Natural killer cell (primary cell): ENCODE measurements around the gene KCNQ1OT1. TPM values are rescaled to one million over a fixed set of nuclear protein-coding genes. Genes with fewer than 3 reads are reported as not detected.

Experiments
- ATAC-seq, 3 donors: fragments of 150-1000 bp in 2 of 3; fragments of 200-7000 bp in 1 of 3; cut with Tn5 transposase; 1 replicate in 1 of 3; 2 replicates in 2 of 3; pipeline ENCODE4 v1.10.0; 2021; ENCODE audit warnings: mild to moderate bottlenecking in 2 of 3, moderate library complexity in 2 of 3
- DNase-seq, 2 donors: peaks; one replicate each; pipeline versions ENCODE4 v3.0.0 to v3.0.0-alpha.2; 2013 to 2021; ENCODE audit warnings: mixed read lengths in 1 of 2
- H3K27ac ChIP-seq: one replicate; pipeline ENCODE4 v1.5.1; 2013; ENCODE audit warnings: mild to moderate bottlenecking, low read length
- H3K27me3 ChIP-seq: one replicate; pipeline ENCODE4 v1.6.1; 2013; ENCODE audit warnings: low read length; ENCODE audit not compliant: control insufficient read depth, insufficient read depth
- H3K36me3 ChIP-seq: one replicate; pipeline ENCODE4 v1.6.1; 2013; ENCODE audit warnings: low read length; ENCODE audit not compliant: control insufficient read depth, insufficient read depth
- H3K4me1 ChIP-seq: one replicate; pipeline ENCODE4 v1.6.1; 2013; ENCODE audit warnings: low read length; ENCODE audit not compliant: control insufficient read depth, insufficient read depth
- H3K4me3 ChIP-seq: one replicate; pipeline ENCODE4 v1.5.1; 2013; ENCODE audit warnings: low read length
- H3K9me3 ChIP-seq: one replicate; pipeline ENCODE4 v1.6.1; 2013; ENCODE audit warnings: low read length; ENCODE audit not compliant: control insufficient read depth, insufficient read depth
- H3K27ac Mint-ChIP-seq, 2 donors: one replicate each; pipeline ENCODE4 v1.8.0; 2022; ENCODE audit warnings: mild to moderate bottlenecking in 2 of 2, mixed read lengths in 2 of 2, moderate library complexity in 1 of 2
- H3K27me3 Mint-ChIP-seq, 2 donors: one replicate each; pipeline ENCODE4 v1.8.0; 2022; ENCODE audit warnings: low read depth in 2 of 2, mixed read lengths in 2 of 2
- H3K36me3 Mint-ChIP-seq: one replicate; pipeline ENCODE4 v1.8.0; 2022; ENCODE audit warnings: mixed read lengths
- H3K4me1 Mint-ChIP-seq, 2 donors: one replicate each; pipeline ENCODE4 v1.8.0; 2022; ENCODE audit warnings: mixed read lengths in 2 of 2
- H3K4me3 Mint-ChIP-seq: one replicate; pipeline ENCODE4 v1.8.0; 2022; ENCODE audit warnings: mild to moderate bottlenecking, moderate library complexity, mixed read lengths
- H3K9me3 Mint-ChIP-seq, 2 donors: one replicate each; pipeline ENCODE4 v1.8.0; 2022; ENCODE audit warnings: mixed read lengths in 2 of 2
- WGBS: methylation state at CpG from one replicate; pipeline ENCODE4 v1.1.7; 2013; ENCODE audit warnings: missing lambda C conversion rate; ENCODE audit not compliant: insufficient coverage; 5-methylcytosine and 5-hydroxymethylcytosine counted together
- intact Hi-C: fragments of 100-400 bp; cut with micrococcal nuclease; formaldehyde crosslinking; loops from one replicate; pipeline ENCODE4 v1.14.2; 2022
- total RNA-seq, 4 donors: library from RNA; stranded (reverse); fragments of 120-200 nt in 1 of 4; gene quantifications; one replicate each; pipeline versions ENCODE4 v1.2.3 to v1.2.4, GENCODE V29; 2013 to 2022
- TF ChIP-seq, protein P1 (sequence below): fragments of 200-600 bp; IDR thresholded peaks from one replicate; pipeline ENCODE4 v1.8.0; 2022; ENCODE audit warnings: antibody characterized with exemption

The KCNQ1OT1 gene
- total RNA-seq, 3 donors from 2014 or later (not counting 1 experiment from before 2014, with no cell fraction given), result 0.72 to 0.78 (median 0.75) TPM

DNA sequence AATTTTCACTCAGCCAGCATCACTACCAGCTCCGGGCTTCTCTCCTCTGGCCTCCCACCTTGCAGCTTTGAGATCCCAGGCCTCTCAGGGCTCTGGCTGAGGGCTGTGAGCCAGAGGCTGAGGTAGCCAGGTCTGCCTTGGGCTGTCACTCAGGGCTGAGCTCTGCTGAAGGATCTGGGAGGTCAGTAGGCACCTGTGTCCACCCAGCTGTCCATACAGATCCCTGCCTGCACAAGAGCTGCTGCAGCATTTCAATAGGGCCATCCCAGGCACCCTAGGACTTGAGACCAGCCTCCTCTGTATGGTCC, 12.6 kb downstream of the KCNQ1OT1 start:
- Mint-ChIP-seq H3K9me3 (no peaks in the 10 kb centered on the region), H3K27ac (no peak overlapping the region), H3K4me3 (no peak overlapping the region), H3K27me3 (no peaks in the 10 kb centered on the region), H3K36me3 (no peaks in the 10 kb centered on the region), H3K4me1 (no peaks in the 10 kb centered on the region)
- Histone ChIP-seq H3K36me3 (no peaks in the 10 kb centered on the region), H3K27ac (no peak overlapping the region), H3K27me3 (no peaks in the 10 kb centered on the region), H3K4me3 (no peak overlapping the region), H3K9me3 (no peaks in the 10 kb centered on the region), H3K4me1 (no peaks in the 10 kb centered on the region)
- intact Hi-C loops, result no loop called here
- TF ChIP-seq, protein P1, sequence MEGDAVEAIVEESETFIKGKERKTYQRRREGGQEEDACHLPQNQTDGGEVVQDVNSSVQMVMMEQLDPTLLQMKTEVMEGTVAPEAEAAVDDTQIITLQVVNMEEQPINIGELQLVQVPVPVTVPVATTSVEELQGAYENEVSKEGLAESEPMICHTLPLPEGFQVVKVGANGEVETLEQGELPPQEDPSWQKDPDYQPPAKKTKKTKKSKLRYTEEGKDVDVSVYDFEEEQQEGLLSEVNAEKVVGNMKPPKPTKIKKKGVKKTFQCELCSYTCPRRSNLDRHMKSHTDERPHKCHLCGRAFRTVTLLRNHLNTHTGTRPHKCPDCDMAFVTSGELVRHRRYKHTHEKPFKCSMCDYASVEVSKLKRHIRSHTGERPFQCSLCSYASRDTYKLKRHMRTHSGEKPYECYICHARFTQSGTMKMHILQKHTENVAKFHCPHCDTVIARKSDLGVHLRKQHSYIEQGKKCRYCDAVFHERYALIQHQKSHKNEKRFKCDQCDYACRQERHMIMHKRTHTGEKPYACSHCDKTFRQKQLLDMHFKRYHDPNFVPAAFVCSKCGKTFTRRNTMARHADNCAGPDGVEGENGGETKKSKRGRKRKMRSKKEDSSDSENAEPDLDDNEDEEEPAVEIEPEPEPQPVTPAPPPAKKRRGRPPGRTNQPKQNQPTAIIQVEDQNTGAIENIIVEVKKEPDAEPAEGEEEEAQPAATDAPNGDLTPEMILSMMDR, result no peak
- ATAC-seq, result no peak
- 100% methylated on average over 1 of the region's 1 CpG for WGBS
- DNase-seq, result no peak

DNA sequence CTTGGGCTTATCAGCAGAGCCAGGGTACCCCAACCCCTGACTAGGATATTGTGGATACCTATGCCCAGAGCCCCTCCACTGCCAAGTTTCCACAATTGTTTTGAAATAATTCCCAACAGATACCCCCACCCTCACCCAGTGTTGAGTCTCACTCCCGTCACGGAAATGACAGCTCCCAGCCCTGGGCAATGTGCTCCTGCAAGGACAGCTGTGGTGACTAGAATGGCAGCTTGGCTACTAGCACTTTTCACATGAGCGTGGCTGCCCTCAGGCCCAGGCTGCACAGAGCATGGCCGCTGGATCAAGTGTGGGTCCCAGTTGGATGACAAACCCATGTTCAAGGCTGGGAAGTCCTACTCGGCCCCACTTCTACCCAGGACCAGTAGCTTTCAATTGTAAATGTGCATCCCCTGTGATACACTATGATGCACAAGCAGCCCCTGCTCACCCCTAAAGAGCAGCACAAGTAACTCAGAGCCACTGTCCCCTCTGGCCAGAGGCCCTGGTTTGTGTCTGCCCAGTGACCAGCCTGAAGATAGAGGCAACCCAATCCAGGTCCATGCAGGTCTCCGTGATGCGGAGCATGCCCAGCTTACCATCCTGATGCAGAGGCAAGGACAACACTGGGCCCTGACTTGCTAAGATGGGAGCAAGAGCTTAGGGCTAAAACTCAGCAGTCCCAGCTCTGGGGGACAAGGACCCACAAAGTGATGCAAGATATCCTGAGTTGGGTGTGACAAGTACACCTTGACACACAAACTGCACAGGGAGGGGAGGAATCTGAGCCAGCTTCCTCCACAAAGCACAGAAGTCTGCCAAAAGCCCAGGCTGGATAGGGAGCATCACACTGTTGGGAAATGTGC, 13.2 kb downstream of the KCNQ1OT1 start:
- H3K27ac ChIP-seq, result no peak overlapping the region
- no peaks in the 10 kb centered on the region for H3K27me3 ChIP-seq
- no peak overlapping the region for H3K4me3 ChIP-seq
- H3K4me1 ChIP-seq, result no peaks in the 10 kb centered on the region
- intact Hi-C loops, result no loop called here
- H3K9me3 ChIP-seq, result no peaks in the 10 kb centered on the region
- 92% methylated on average over 7 of the region's 7 CpGs for WGBS
- no peak for ATAC-seq
- H3K27ac Mint-ChIP-seq, result no peak overlapping the region
- no peaks in the 10 kb centered on the region for H3K36me3 Mint-ChIP-seq
- TF ChIP-seq, protein P1, result no peak
- H3K4me3 Mint-ChIP-seq, result no peak overlapping the region
- H3K9me3 Mint-ChIP-seq, result no peaks in the 10 kb centered on the region
- H3K4me1 Mint-ChIP-seq, result no peaks in the 10 kb centered on the region
- H3K36me3 ChIP-seq, result no peaks in the 10 kb centered on the region
- DNase-seq, result no peak
- H3K27me3 Mint-ChIP-seq, result no peaks in the 10 kb centered on the region

DNA sequence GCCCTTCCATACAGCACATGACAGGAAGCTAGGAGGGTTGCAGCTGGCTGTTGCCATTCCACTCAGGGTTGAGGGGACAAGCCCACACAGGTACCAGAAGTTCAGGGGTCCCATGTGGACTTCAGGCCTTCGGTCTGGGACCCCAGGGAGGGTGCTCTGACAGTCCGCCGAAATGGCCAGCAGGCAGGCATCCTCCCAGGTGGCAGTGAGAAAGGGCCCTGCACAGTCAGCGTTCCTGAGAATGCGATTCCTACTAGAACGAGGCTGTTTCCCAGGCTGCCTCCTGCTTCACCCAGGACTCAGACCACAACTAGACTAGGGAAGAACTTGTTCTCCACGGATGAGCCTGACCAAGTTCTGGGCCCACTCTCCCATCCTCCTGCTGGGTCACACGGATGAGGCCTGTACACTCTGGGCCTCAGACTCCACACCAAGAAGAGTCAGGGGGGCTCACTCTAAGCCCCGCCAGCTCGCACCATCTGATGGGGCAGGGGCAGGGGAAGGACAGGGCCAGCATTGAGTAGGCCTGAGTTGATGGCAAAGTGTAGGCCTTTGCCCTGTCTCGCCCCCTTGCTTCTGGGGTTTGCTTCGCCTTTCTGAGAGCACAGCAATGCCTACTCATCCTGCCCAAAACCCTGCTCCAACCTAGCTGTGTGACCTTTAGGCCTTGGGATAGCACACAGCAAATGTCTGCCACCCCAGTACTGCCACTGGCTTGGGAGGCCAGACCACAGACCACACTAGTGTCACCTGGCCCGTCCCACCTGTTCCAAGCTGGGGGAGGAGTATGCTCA, 14.0 kb downstream of the KCNQ1OT1 start:
- Mint-ChIP-seq H3K9me3 (no peaks in the 10 kb centered on the region), H3K27ac (no peak overlapping the region), H3K4me3 (no peak overlapping the region), H3K27me3 (no peaks in the 10 kb centered on the region), H3K4me1 (no peaks in the 10 kb centered on the region), H3K36me3 (no peaks in the 10 kb centered on the region)
- DNase-seq (no peak), ATAC-seq (no peak)
- Histone ChIP-seq H3K36me3 (no peaks in the 10 kb centered on the region), H3K27me3 (no peaks in the 10 kb centered on the region), H3K4me1 (no peaks in the 10 kb centered on the region), H3K4me3 (no peak overlapping the region), H3K27ac (no peak overlapping the region), H3K9me3 (no peaks in the 10 kb centered on the region)
- TF ChIP-seq, protein P1, result no peak
- 94% methylated on average over 13 of the region's 13 CpGs for WGBS
- intact Hi-C loops, result no loop called here
